ENCODE results near the gene ATP6V1F.

ATP6V1F gene

DNA sequence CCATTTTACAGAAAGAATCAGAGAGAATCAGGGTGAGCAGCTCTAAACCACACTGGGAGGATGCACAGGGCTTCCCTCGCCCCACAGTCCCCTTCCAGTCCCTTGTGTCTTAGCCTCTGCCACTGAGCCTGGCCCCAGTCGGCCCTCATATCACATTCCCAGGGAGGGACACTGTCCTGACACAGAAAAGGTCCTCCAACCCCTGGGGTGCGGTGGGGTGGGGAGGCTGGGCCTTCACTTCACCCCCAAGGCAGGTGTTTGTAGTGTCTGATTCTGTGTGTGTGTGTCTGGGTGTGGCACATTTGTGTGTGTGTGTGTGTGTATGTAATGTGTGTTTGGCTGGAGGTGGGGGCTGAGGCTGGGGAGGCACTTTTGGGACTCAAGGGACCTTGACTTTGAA lies 49.6 kb downstream of the ATP6V1F start:
- peak overlapping the region; percentile 77 for H3K27ac ChIP-seq
- TF ChIP-seq, protein P1, sequence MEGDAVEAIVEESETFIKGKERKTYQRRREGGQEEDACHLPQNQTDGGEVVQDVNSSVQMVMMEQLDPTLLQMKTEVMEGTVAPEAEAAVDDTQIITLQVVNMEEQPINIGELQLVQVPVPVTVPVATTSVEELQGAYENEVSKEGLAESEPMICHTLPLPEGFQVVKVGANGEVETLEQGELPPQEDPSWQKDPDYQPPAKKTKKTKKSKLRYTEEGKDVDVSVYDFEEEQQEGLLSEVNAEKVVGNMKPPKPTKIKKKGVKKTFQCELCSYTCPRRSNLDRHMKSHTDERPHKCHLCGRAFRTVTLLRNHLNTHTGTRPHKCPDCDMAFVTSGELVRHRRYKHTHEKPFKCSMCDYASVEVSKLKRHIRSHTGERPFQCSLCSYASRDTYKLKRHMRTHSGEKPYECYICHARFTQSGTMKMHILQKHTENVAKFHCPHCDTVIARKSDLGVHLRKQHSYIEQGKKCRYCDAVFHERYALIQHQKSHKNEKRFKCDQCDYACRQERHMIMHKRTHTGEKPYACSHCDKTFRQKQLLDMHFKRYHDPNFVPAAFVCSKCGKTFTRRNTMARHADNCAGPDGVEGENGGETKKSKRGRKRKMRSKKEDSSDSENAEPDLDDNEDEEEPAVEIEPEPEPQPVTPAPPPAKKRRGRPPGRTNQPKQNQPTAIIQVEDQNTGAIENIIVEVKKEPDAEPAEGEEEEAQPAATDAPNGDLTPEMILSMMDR (conservative IDR thresholded peaks at IDR 0.05) = no peak

DNA sequence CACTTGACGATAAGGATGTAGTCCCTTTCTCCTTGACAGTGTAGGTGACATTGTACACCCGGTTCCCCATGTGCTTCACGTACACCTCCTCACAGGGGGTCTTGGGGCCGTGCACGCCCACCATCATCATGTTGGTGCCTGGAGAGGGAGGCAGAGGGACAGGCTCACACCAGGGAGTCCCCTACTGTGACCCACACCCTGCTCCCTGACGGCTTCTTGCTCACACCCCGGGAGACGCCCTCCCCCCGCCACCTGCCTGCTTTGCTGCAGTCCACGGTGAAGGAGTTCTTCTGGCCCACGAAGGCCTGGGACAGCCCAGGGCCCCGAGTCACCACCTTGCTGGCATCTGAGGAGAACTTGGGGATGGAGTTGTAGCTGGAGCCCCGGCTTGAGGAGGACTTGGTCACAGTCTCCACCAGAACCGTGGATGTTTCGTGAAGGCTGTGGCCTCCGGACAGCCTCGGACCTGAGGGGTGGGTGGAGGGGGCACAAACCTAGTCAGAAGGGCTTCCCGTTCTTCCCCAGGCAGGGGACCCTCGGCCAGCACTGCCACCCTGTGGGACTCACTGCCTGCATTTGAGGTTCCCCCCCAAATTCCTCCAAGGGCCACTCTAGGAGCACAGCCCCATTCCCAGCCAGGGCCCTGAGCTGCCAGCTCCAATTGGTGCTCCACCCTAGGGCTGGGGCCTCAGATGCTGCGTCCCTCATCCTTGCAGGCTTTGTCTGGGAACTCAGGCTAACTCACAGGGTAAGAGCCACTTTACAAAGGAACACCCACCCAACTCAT lies 50.2 kb downstream of the ATP6V1F start:
- H3K27ac ChIP-seq = peak overlapping the region; percentile 77

DNA sequence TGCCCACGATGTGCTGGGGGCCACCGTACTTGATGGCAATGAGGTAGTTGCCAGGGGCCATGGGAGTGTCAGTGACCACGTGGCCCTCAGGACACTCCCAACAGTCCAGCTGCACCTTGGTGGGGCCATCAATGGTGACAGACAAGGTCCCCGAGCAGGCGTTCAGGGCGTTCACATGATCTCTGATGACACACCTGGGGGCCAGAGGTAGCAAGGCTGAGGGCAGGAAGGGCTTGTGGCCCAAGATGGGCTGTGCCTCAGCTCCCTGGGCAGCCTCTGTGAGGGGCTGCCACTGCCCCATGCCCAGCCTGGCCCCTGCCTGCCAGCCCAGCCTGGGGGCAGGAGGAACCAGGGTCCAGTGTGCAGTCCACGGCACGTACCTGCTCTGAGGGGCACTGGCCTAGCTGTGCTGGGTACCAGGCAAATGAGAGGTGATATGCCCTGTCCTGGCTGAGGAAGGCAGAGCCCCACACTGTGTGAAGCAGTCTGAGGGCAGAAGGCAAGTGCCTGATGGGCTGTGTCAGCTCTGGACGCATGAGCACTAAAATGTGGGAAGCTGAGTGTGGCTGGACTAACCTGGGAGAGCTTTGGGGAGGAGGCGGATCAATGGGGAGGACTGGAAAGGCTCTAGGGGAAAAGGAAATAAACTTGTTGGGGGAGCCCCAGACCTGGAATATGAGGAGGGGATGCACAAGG lies 51.4 kb downstream of the ATP6V1F start:
- H3K27ac ChIP-seq = no peak overlapping the region
- TF ChIP-seq ZFX (IDR thresholded peaks at IDR 0.05) = no peak
- TF ChIP-seq, protein P1 (conservative IDR thresholded peaks at IDR 0.05) = no peak

DNA sequence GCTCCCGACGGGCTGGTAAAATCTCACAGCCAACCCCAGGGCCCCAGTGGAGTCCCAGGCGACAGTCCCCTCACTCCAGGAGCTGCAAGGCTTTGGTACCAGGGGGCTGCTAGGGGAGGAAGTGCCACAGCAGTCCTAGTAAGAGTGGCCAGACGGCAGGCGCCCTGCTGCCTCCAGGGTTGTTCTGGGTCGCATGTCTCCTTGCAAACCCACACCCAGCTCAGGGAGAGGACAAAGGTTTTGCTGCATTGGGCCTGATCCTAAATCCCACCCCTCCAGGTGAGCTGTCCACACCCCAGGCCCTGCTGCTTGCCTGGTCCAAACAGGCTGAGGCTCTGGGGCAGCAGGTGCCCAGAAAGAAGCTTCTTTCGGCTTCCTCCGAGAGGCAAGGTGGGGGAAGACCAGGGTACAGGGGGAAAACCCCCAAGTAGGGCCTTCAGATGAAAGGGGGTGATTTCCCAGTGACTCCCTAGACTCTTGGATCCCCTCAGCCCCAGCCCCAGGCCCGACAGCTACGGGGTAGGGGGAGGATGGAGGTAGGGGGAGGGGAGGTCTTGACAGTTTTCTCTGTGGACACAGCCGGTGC lies 52.0 kb downstream of the ATP6V1F start:
- H3K27ac ChIP-seq = no peak overlapping the region
- TF ChIP-seq, protein P1 (conservative IDR thresholded peaks at IDR 0.05) = no peak
- no peak for TF ChIP-seq ZFX (IDR thresholded peaks at IDR 0.05)

DNA sequence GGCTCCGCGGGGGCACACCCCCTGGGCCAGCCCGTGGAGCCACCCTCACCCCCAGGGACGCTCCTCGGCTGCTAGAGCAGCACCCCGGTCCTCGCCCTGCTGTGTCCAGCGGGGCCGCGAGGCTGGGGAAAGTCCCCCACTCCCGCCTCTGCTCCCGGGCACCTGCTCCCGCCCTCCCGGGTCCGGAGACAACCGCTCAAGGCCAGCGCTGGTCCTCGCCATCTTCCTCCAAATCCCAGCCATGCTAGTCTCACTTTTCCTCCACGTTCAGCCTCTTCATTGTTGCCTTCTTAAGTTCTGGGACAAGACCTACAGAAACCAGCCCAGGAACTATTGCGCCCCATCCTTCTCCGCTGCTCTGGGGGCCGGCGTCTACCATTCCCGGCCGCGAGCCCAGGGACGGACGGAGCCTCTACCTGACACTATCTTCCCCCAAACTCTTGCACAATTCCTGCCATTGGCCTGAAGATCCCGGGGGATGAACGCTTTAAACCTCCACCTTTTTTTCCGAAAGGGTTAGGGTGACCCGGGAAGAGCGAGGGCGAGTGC lies 52.7 kb downstream of the ATP6V1F start:
- TF ChIP-seq, protein P1 (conservative IDR thresholded peaks at IDR 0.05) = no peak
- no peak for TF ChIP-seq ZFX (IDR thresholded peaks at IDR 0.05)
- H3K27ac ChIP-seq = no peak overlapping the region
